SJSA1 (cell line): ENCODE results near the gene RFTN1. TPM values are rescaled to one million over a fixed set of nuclear protein-coding genes. Genes with fewer than 3 reads are reported as not detected.
A peak's percentile ranks its signal among the peaks of the same experiment; 100 is the strongest.

Experiments used
- DNase-seq, 2 experiments: peaks; one replicate each; pipeline ENCODE4 v3.0.0-alpha.2; 2015 to 2020; ENCODE audit warnings: low spot score in 2 of 2, low read depth in 1 of 2
- H3K27ac ChIP-seq: fragments of 250-450 bp; sonication (Bioruptor Pico); 2 replicates; pipeline ENCODE4 v1.5.1; 2020; ENCODE audit warnings: mild to moderate bottlenecking, moderate library complexity
- H3K27me3 ChIP-seq: fragments of 250-450 bp; sonication (Bioruptor Pico); replicated peaks from 2 replicates; pipeline ENCODE4 v1.5.1; 2020; ENCODE audit warnings: mild to moderate bottlenecking, moderate library complexity
- H3K36me3 ChIP-seq: fragments of 250-450 bp; sonication (Bioruptor Pico); 2 replicates; pipeline ENCODE4 v1.5.1; 2020; ENCODE audit warnings: mild to moderate bottlenecking
- H3K4me1 ChIP-seq: fragments of 250-450 bp; sonication (Bioruptor Pico); replicated peaks from 2 replicates; pipeline ENCODE4 v1.6.1; 2021; ENCODE audit warnings: mild to moderate bottlenecking
- H3K4me3 ChIP-seq: fragments of 250-450 bp; sonication (Bioruptor Pico); 2 replicates; pipeline ENCODE4 v1.5.1; 2020; ENCODE audit warnings: mild to moderate bottlenecking
- H3K9me3 ChIP-seq: fragments of 250-450 bp; sonication (Bioruptor Pico); replicated peaks from 2 replicates; pipeline ENCODE4 v1.5.1; 2020; ENCODE audit warnings: mild to moderate bottlenecking
- total RNA-seq: library from RNA; depleted of rRNA; stranded (reverse); fragments of >200 nt; shearing (Covaris generic); gene quantifications from 2 replicates; pipeline ENCODE4 v1.2.3, GENCODE V29; 2014

RFTN1 gene
- total RNA-seq, 1 experiment from 2014 or later = 54.3 TPM

DNA sequence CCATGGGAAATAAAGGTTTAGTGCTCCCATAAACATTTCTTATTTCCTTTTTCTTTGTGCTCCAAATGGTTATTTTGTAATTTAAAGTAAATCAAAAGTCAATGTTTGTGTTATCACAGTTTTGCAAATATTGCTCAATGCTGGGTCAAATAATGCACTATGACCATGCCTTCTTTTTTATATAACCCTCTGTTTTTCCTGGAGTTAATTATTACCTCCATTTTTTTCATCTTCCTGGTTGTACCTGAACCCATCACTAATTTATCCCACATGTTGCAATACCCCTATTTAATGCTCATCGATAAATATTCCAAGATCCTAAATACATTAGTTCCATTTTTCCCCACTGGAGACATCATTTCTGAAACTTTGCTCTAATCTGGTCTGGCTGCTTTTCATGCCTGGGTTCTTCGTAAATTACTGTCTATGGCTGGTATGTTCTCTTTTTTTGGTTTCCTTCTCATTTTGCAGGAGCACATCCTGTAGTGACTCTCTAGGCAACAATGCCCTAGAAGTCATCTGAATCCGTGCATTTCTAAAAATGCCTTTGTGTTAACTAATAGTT is 182.1 kb downstream of the RFTN1 start:
- no peak overlapping the region for H3K27ac ChIP-seq
- peaks cover 37% of the 10 kb centered on the region for H3K36me3 ChIP-seq
- DNase-seq = no peak
- H3K4me1 ChIP-seq = peaks cover 19% of the 10 kb centered on the region
- H3K9me3 ChIP-seq = peaks cover 7% of the 10 kb centered on the region
- H3K4me3 ChIP-seq = no peak overlapping the region
- H3K27me3 ChIP-seq = no peaks in the 10 kb centered on the region

DNA sequence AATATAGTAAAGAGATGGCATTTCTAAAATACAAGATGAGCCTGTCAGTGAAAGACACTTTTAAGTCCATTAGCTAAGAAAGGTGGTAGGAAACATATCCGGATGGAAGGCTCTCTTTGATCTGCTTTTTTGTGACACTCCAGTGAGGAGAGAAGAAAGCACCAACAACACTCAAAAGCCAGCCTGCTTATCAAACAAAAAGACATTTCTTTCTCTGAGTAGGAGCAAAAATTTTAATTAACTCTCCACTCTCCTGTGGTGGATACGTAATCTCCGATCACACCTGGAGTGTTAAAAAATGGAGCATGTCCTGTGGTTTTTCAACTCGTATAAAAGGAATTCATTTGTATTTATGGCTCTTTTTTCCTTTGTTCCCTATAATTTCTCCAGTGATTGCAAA is 183.1 kb downstream of the RFTN1 start:
- Histone ChIP-seq H3K4me3 (no peak overlapping the region), H3K4me1 (peaks cover 19% of the 10 kb centered on the region), H3K36me3 (peaks cover 45% of the 10 kb centered on the region), H3K9me3 (peaks cover 7% of the 10 kb centered on the region), H3K27me3 (no peaks in the 10 kb centered on the region), H3K27ac (no peak overlapping the region)
- no peak for DNase-seq

DNA sequence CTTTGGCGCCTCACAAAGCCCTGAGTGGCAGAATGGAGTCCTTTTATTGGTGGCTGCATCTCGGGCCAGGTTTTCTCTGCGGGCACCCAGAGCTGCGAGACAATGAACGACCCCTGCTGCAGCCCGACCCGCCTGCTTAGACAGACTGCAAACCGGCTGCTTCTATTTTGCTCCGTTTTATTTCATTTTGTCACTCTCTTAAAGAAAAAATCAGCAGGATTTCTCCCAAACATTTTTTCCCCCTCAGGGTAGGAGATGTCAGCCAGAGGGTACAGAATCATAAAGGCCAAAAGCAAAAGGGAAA is 183.7 kb downstream of the RFTN1 start:
- peaks cover 16% of the 10 kb centered on the region for H3K4me1 ChIP-seq
- H3K4me3 ChIP-seq = no peak overlapping the region
- no peaks in the 10 kb centered on the region for H3K27me3 ChIP-seq
- H3K36me3 ChIP-seq = peaks cover 42% of the 10 kb centered on the region
- DNase-seq = no peak
- H3K27ac ChIP-seq = no peak overlapping the region
- H3K9me3 ChIP-seq = peaks cover 7% of the 10 kb centered on the region

DNA sequence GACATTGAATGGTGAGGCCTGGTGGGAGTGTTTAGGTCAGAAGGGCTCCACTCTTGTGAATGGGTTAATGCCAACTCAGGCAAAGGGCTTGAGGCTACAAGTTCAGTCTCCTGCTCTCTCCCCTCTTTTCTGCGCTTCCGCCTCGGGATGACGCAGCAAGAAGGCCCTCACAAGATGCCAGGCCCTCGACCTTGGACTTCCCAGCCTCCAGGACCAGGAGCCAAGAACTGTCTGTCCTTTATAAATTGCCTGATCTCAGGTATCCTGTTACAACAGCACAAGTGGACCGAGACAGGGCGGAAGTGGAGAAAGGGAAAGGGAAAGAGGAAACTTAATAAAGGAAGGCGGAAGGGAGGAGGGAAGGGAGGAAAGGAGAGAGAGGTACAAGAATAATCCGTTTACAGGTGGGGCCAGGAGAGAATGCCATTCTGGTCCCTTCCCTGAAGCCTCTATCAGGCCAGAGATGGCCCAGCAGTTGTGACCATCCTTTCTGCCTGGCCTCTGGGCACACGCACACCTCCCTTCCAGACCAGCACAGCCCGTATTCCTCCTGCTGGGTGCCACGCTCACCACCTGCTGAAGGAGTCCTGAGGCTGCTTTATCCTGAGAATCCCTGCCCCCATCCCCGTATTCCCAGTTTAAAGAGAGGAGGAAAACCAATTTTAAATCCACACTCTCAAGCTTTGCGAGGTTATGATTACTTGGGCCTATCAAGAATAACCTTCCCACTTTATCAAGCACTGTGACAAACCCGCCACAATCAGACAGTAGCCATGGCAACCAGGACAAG is 184.3 kb downstream of the RFTN1 start:
- no peak overlapping the region for H3K27ac ChIP-seq
- no peak overlapping the region for H3K4me3 ChIP-seq
- peaks cover 37% of the 10 kb centered on the region for H3K36me3 ChIP-seq
- peaks cover 13% of the 10 kb centered on the region for H3K4me1 ChIP-seq
- no peaks in the 10 kb centered on the region for H3K27me3 ChIP-seq
- DNase-seq = no peak
- peaks cover 7% of the 10 kb centered on the region; the same call in 1 of the 2 replicates for H3K9me3 ChIP-seq

DNA sequence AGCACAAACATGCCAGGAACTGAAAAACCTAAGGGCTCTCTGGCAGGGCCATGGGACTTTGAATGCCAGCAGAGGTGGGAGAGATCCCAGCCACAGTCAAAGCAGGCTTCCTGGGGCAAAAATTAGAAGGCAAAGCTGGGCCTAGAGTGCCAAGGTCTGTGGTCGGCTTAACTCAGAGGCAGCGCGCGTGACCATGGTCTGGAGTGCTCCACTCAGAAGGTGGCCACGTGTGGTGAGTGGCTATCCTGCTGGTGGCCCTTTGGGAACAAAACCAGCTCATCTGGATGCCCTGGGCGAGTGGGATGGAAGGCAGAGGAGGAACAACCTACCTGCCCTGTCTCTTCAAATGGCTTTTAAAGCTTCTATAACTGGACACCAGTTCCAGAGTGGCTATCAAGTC is 185.4 kb downstream of the RFTN1 start:
- no peak for DNase-seq
- H3K27me3 ChIP-seq = no peaks in the 10 kb centered on the region
- no peak overlapping the region for H3K27ac ChIP-seq
- H3K4me1 ChIP-seq = peaks cover 8% of the 10 kb centered on the region
- H3K9me3 ChIP-seq = peaks cover 7% of the 10 kb centered on the region; the same call in 1 of the 2 replicates
- peaks cover 37% of the 10 kb centered on the region for H3K36me3 ChIP-seq
- H3K4me3 ChIP-seq = no peak overlapping the region

DNA sequence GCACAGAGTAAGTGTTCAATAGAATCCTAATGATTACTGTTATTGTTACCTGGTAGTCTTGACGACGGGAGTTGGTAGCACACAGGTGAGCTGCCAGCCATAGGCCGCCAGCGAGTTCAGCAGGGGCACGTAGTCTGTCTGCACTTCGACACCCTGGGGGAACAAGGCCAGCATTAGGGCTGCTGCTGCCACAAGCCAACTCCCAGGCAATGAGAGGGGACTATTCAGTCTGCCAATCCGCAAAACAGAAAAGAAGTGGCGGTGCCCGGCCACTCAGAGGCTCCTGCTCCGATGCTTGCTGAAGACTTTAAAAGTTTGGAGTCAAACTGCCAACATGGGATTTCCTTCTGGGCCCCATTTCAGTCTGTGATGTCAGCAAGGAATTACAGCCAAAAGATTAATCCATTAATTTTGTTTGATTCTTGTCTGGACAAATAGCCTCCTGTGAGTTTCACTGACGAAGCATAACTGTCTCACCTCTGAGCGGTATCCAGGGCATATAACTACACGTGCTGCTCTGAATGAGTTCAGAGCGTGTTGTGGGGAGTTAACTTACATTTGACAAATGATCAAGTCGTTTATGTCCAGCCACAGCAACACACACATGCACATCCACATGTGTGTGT is 186.7 kb downstream of the RFTN1 start:
- no peaks in the 10 kb centered on the region for H3K4me1 ChIP-seq
- H3K4me3 ChIP-seq = no peak overlapping the region
- DNase-seq = no peak
- peaks cover 7% of the 10 kb centered on the region; the same call in 1 of the 2 replicates for H3K9me3 ChIP-seq
- no peak overlapping the region for H3K27ac ChIP-seq
- H3K36me3 ChIP-seq = peaks cover 46% of the 10 kb centered on the region
- H3K27me3 ChIP-seq = no peaks in the 10 kb centered on the region

DNA sequence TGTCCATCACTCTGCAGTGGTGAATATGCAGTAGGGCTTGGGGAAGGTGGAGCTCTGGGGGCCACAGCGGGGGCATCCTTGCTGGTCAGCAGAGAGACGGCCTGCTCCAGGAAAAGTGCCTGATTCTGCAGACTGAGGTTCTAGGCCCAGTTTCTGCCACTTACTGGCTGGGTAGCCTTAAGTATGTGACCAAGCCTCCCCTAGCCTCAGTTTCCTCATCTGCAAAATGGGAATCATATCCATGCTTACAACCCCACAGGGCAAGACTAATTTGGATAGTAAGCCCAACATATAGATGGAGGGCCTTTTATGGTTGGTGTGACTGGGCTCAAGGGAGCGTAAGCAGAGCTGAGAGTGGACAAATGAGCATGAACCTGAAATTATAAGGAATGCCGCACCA is 187.6 kb downstream of the RFTN1 start:
- H3K27ac ChIP-seq = no peak overlapping the region
- no peak for DNase-seq

DNA sequence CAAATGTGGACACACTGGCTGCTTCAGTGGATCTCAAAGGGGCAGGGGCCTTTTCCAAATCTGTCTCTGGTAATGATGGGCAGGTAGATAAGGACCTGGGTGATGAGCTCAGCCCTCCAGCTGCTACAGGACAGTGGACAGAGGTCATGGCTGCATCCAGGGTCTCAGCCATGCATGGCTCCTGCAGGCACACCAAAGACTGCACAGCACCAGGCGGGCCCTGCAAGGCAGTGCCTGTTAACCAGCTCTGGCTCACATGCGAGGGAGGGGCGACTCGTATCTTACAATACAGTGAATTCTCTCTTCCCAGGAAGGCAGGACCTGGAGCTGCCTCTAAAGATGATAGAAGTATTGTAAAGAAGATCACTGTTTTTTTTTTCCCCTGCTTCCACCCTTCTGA is 189.8 kb downstream of the RFTN1 start:
- Histone ChIP-seq H3K27me3 (no peaks in the 10 kb centered on the region), H3K36me3 (peaks cover 42% of the 10 kb centered on the region), H3K9me3 (no peaks in the 10 kb centered on the region), H3K27ac (no peak overlapping the region), H3K4me1 (no peaks in the 10 kb centered on the region), H3K4me3 (no peak overlapping the region)
- no peak for DNase-seq

More for the DNA sequence above, 187.6 kb downstream of the RFTN1 start:
- no peak overlapping the region for H3K4me3 ChIP-seq
- no peaks in the 10 kb centered on the region for H3K9me3 ChIP-seq
- no peaks in the 10 kb centered on the region for H3K4me1 ChIP-seq
- peaks cover 41% of the 10 kb centered on the region for H3K36me3 ChIP-seq
- H3K27me3 ChIP-seq = no peaks in the 10 kb centered on the region

DNA sequence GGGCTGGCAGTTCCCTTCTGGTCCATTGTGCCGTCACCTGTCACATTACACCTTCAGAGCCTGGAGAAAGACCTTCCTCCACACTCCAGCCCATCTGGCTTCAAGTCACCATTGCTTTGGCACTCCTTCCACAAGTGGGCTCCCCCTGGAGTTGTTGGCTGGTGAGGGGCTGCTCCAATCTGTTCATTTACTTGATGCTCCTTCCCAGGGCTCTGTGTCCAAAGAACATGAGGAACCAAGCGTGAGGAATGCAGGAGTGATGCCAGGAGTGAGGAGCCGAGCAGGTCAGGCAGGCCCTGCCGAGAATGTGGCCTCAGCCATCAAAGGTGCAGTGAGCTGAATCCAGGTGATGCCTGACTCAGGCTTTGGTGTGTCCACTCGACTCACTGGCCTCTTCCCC is 191.3 kb downstream of the RFTN1 start:
- no peak for DNase-seq
- Histone ChIP-seq H3K4me3 (no peak overlapping the region), H3K27ac (no peak overlapping the region), H3K36me3 (peaks cover 48% of the 10 kb centered on the region), H3K9me3 (no peaks in the 10 kb centered on the region), H3K4me1 (no peaks in the 10 kb centered on the region), H3K27me3 (no peaks in the 10 kb centered on the region)

DNA sequence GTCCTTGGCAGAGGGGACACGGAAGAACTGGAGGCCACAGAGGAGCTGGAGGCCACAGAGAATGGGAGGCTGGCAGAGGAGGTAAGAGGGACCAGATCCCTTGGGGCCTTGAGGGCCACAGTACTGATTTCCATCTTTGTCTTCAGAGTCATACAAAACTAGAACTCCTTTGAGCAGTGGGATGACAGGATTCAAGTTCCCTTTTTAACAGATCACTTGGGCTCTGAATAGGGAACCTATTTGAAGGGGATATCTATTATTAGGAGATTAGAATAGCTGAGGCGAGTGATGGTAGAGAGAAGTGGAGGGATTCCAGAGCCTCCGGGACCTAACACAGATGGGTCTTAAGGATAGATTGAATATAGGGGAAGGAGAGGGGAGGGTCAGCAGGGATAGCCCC is 192.8 kb downstream of the RFTN1 start:
- Histone ChIP-seq H3K36me3 (peaks cover 50% of the 10 kb centered on the region), H3K4me3 (no peak overlapping the region), H3K4me1 (no peaks in the 10 kb centered on the region), H3K27me3 (no peaks in the 10 kb centered on the region), H3K27ac (no peak overlapping the region), H3K9me3 (no peaks in the 10 kb centered on the region)
- DNase-seq = no peak

DNA sequence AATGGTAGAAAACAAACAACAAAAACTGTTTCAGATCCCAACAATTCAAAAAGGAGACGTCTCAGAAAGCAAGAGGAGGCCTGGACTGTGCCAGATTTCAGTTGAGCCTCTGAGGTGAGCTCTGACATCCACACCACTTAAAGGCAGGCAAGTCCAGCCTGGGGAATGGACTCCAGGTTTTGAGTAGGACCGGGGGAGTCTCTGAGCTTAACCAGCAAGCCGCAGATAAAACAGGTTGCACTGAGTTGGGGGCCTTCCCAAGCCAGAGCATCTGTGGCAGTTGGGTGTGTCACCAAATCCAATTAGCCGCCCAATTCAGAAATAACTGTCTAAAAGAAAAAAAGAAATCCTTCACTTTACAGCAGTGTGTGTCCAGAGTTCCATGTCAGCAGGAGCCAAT is 193.8 kb downstream of the RFTN1 start:
- DNase-seq = no peak
- Histone ChIP-seq H3K27ac (no peak overlapping the region), H3K4me3 (no peak overlapping the region), H3K4me1 (no peaks in the 10 kb centered on the region), H3K36me3 (peaks cover 52% of the 10 kb centered on the region), H3K9me3 (no peaks in the 10 kb centered on the region), H3K27me3 (no peaks in the 10 kb centered on the region)

DNA sequence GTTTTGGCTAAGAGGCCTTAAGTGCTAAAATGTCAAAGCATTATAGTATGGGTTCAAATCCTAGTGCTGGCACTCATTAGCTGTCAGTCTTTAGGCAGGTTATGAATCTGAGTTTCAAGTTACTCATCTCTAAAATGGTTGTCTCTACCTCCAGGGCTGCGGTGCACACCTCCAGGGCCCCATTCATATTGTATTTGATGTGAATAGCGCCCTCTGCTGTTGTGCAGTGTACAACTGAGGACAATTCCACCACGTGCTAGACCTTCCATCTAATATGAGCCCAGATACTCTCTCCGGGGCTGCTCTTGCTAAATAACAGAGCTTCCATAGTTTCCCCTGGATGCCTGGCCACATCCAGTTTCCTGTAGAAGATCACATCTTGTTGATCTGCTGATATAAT is 194.2 kb downstream of the RFTN1 start:
- H3K9me3 ChIP-seq = no peaks in the 10 kb centered on the region
- peaks cover 57% of the 10 kb centered on the region for H3K36me3 ChIP-seq
- H3K4me3 ChIP-seq = no peak overlapping the region
- DNase-seq = peak in 1 of 2 experiments; percentile 4
- no peaks in the 10 kb centered on the region for H3K27me3 ChIP-seq
- no peaks in the 10 kb centered on the region for H3K4me1 ChIP-seq
- H3K27ac ChIP-seq = no peak overlapping the region

DNA sequence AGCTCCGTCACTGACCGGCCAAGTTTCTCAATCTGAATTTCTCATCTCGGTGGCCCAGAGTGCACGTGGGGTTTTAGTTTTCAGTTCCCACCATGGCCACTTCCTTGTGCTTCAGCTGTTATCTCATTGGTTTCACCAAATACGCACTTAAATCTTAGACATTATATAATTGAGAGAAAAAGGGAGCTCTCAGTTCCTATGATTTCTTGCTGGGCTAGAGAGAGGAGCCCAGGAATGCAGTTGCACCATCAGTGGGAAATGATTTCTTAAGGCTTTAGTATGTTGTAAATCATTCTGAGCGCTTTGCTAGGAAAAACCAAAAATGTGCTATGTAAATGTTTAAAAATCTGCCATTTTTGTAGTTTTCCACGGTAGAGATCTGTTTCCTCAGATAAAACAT is 195.3 kb downstream of the RFTN1 start:
- Histone ChIP-seq H3K27ac (no peak overlapping the region), H3K9me3 (no peaks in the 10 kb centered on the region), H3K4me3 (no peak overlapping the region), H3K27me3 (no peaks in the 10 kb centered on the region), H3K36me3 (peaks cover 66% of the 10 kb centered on the region), H3K4me1 (no peaks in the 10 kb centered on the region)
- no peak for DNase-seq

DNA sequence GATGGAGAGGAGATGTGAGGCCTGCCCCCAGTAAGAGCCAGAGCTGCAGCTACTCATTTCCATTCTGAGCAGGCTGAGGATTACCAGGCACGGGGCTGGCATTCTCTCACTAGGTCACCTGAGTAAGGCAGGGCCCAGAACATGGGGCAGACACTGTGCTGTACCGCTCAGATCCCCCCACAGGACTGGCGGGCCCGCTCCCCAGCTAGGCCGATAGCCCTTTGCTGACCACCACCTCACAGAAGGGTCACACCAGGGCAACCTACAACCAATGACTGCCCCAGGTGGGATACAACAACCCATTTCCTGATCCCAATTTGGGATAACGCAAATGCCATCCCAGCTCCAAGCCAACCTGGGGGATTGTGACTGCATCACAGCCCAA is 195.9 kb downstream of the RFTN1 start:
- no peak for DNase-seq
- Histone ChIP-seq H3K4me1 (no peaks in the 10 kb centered on the region), H3K9me3 (no peaks in the 10 kb centered on the region), H3K27me3 (no peaks in the 10 kb centered on the region), H3K36me3 (peaks cover 63% of the 10 kb centered on the region), H3K27ac (no peak overlapping the region), H3K4me3 (no peak overlapping the region)
